ELR (cell line): ENCODE measurements around the gene CENPL.
"Not testable (repeated sequence)": the region's sequence is repeated elsewhere in the genome, so short reads cannot be mapped to it uniquely, and the experiment has no call there.

Source experiments
- DNase-seq: peaks from one replicate; pipeline ENCODE4 v3.0.0-alpha.2; 2015; ENCODE audit warnings: low read depth

The CENPL gene

GRCh38 chr1:173856903-173857302, 32.2 kb upstream of the CENPL start:
- DNase-seq, result no peak

- no peak for DNase-seq
These were observed 31.3 kb upstream of the CENPL start for GRCh38 chr1:173856014-173856413.

GRCh38 chr1:173853074-173853473, 28.4 kb upstream of the CENPL start:
- peak; percentile 86 for DNase-seq

- no peak for DNase-seq
These were observed 27.4 kb upstream of the CENPL start for GRCh38 chr1:173852105-173852504.

GRCh38 chr1:173832748-173833147, 8.1 kb upstream of the CENPL start:
- DNase-seq, result no peak

GRCh38 chr1:173827611-173828010, 2.9 kb upstream of the CENPL start:
- DNase-seq, result peak; percentile 46

GRCh38 chr1:173823781-173824314, 835 bp downstream of the CENPL start:
- no peak for DNase-seq

GRCh38 chr1:173821680-173822079, 3.0 kb downstream of the CENPL start:
- DNase-seq, result no peak

- DNase-seq, result no peak
These were observed 6.2 kb downstream of the CENPL start for GRCh38 chr1:173818459-173818858.

- not testable (repeated sequence) for DNase-seq
These were observed 11.0 kb downstream of the CENPL start for GRCh38 chr1:173813654-173814053.

GRCh38 chr1:173802961-173803360, 21.7 kb downstream of the CENPL start:
- no peak for DNase-seq

- not testable (repeated sequence) for DNase-seq
These were observed 24.7 kb downstream of the CENPL start for GRCh38 chr1:173799995-173800394.

GRCh38 chr1:173798078-173798477, 26.6 kb downstream of the CENPL start:
- DNase-seq, result no peak

- DNase-seq, result no peak
These were observed 34.8 kb downstream of the CENPL start for GRCh38 chr1:173789841-173790240.

- DNase-seq, result no peak
These were observed 39.7 kb downstream of the CENPL start for GRCh38 chr1:173784997-173785396.

GRCh38 chr1:173779936-173780335, 44.7 kb downstream of the CENPL start:
- DNase-seq, result no peak

GRCh38 chr1:173775578-173776226, 49.0 kb downstream of the CENPL start:
- DNase-seq, result no peak

GRCh38 chr1:173771560-173771959, 53.1 kb downstream of the CENPL start:
- DNase-seq, result no peak

- not testable (repeated sequence) for DNase-seq
These were observed 54.4 kb downstream of the CENPL start for GRCh38 chr1:173770330-173770729.

- no peak for DNase-seq
These were observed 55.9 kb downstream of the CENPL start for GRCh38 chr1:173768827-173769226.

GRCh38 chr1:173768206-173768605, 56.5 kb downstream of the CENPL start:
- no peak for DNase-seq

GRCh38 chr1:173764331-173764730, 60.4 kb downstream of the CENPL start:
- not testable (repeated sequence) for DNase-seq

GRCh38 chr1:173758980-173759379, 65.7 kb downstream of the CENPL start:
- no peak for DNase-seq

GRCh38 chr1:173758110-173758509, 66.6 kb downstream of the CENPL start:
- DNase-seq, result no peak
